Hepatocyte (in vitro differentiated cells): ENCODE data around the gene RAMP3.

Source experiments
- EZH2 ChIP-seq: fragments of 200-600 bp; sonication (generic); IDR thresholded peaks from 2 replicates; pipeline ENCODE4 v1.6.1; 2016; ENCODE audit warnings: antibody characterized with exemption, mild to moderate bottlenecking, borderline replicate concordance
- TF ChIP-seq, protein P1 (sequence below): fragments of 200-600 bp; sonication (generic); IDR thresholded peaks from 2 replicates; pipeline ENCODE4 v1.5.1; 2016; ENCODE audit warnings: antibody characterized with exemption, mild to moderate bottlenecking; ENCODE audit not compliant: poor library complexity

DNA sequence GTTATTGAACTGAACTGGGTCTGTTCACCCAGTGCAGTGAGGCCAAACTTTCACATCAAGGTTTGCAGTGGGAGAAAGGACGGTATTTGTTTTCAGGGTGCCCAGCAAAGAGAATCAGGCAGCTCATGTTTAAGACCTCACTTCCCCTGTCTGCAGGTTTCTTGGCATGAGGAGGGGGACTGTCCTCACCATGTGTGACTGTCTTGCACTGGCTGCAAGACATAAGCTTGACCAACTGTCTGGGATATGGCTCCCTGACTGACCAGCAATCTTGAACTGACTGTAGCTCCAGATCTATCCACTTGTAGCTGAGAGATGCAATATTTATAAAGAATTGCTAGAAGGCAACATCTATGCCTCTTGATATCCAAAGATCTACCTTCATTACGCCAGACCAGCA lies 39.9 kb downstream of the RAMP3 start:
- TF ChIP-seq, protein P1, sequence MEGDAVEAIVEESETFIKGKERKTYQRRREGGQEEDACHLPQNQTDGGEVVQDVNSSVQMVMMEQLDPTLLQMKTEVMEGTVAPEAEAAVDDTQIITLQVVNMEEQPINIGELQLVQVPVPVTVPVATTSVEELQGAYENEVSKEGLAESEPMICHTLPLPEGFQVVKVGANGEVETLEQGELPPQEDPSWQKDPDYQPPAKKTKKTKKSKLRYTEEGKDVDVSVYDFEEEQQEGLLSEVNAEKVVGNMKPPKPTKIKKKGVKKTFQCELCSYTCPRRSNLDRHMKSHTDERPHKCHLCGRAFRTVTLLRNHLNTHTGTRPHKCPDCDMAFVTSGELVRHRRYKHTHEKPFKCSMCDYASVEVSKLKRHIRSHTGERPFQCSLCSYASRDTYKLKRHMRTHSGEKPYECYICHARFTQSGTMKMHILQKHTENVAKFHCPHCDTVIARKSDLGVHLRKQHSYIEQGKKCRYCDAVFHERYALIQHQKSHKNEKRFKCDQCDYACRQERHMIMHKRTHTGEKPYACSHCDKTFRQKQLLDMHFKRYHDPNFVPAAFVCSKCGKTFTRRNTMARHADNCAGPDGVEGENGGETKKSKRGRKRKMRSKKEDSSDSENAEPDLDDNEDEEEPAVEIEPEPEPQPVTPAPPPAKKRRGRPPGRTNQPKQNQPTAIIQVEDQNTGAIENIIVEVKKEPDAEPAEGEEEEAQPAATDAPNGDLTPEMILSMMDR: no peak
- no peak for TF ChIP-seq EZH2
